ENCODE results near the gene SKAP1. TPM values are rescaled to one million over a fixed set of nuclear protein-coding genes. Genes with fewer than 3 reads are reported as not detected.

SKAP1 gene
- total and polyA plus RNA-seq, 4 donors, result 1.4 to 4.9 (median 2.5) TPM

DNA sequence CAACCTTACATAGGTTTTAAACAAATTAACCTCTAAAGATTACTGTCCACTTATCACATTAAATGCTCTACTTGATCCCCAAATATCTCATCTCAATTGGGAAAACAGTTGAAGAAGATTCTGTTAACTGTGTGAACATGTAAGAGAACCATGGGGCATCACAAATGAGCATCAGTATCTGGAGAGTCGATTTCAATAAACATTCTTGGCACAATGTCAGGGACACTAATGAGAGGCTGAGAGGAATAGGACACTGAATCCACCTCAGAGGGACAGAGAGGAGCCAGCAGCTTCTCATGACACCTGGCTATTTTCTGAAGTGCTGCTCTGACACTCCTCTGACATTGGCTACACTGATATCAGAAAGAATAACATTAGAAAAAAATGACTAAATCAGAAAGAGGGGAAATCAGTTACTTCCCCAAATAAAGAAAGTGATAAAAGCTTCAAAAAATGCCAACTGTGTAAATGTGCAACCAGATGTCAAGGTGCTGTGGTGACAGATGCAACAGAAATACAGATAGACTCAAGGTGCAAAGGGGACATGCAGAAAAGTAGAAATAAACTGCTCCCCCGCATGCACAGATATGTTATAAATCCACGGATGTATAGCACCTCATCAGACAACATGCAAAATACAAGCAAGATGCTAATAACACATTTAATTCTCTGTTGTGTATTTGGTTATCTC, 255.0 kb downstream of the SKAP1 start:
- Histone ChIP-seq H3K27me3 (ENCODE audit: control insufficient read depth in 3 of 3, insufficient read depth in 3 of 3, low read length in 2 of 3) (peaks cover 0 to 7% (median 0%) of the 10 kb centered on the region in 3 donors), H3K9ac (ENCODE audit: insufficient read depth in 1 of 2, low read length in 2 of 2) (no peak overlapping the region), H3K27ac (ENCODE audit: low read depth in 1 of 2, low read length in 1 of 2) (no peak overlapping the region), H3K9me3 (ENCODE audit: control insufficient read depth in 4 of 4, insufficient read depth in 3 of 4, low read length in 3 of 4) (peaks cover 0 to 2% (median 0%) of the 10 kb centered on the region in 4 donors), H3K4me3 (no peak overlapping the region), H3K36me3 (ENCODE audit: control insufficient read depth in 4 of 4, insufficient read depth in 4 of 4, low read length in 4 of 4) (peaks cover 0 to 2% (median 0%) of the 10 kb centered on the region in 4 donors), H3K4me1 (ENCODE audit: control insufficient read depth in 5 of 5, insufficient read depth in 5 of 5, low read length in 5 of 5) (no peaks in the 10 kb centered on the region)
- ATAC-seq (ENCODE audit: insufficient read depth, low FRiP score) (no peak), DNase-seq (no peak)
- WGBS, 2 donors, result 71 to 75% methylated on average over 3 of the region's 3 CpGs
- TF ChIP-seq, protein P1, sequence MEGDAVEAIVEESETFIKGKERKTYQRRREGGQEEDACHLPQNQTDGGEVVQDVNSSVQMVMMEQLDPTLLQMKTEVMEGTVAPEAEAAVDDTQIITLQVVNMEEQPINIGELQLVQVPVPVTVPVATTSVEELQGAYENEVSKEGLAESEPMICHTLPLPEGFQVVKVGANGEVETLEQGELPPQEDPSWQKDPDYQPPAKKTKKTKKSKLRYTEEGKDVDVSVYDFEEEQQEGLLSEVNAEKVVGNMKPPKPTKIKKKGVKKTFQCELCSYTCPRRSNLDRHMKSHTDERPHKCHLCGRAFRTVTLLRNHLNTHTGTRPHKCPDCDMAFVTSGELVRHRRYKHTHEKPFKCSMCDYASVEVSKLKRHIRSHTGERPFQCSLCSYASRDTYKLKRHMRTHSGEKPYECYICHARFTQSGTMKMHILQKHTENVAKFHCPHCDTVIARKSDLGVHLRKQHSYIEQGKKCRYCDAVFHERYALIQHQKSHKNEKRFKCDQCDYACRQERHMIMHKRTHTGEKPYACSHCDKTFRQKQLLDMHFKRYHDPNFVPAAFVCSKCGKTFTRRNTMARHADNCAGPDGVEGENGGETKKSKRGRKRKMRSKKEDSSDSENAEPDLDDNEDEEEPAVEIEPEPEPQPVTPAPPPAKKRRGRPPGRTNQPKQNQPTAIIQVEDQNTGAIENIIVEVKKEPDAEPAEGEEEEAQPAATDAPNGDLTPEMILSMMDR (IDR thresholded peaks at IDR 0.05; ENCODE audit: control extremely low read depth, extremely low read depth), result no peak

DNA sequence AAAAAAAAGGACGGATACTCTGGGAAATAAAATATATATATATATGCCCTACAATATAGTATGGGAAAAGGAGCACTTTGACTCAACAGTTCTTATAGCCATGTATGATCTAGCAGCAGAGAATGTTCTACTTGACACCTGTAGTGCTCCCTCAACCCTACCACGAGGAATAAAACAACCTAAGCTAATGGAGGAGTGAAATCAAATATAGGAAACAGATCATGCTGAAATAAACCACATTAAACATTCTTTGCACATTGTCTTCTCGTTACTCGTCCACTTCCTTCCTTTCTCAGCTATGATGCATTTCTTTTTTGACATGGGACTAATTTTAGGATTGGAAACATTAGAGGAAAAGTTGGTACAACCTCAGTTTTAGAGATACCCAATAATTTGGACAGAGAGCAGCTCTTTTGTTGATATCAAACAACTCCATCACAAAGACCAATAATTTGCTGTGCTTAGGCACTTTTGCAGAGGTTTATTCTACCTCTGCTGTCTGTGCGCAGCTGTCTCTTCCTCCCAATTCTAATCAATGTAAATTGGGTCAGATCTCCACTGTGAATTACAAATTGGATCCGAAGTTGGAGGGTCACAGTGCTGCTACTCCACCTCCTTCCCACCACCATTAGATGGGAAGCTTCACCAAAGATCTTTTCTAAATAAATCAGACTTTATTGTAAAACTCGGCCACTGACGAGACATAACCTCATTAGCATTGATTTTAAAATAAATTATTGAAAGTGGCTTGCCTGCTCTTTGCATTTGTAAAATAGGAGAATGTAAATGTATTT, 256.6 kb downstream of the SKAP1 start:
- H3K9me3 ChIP-seq (ENCODE audit: control insufficient read depth in 4 of 4, insufficient read depth in 3 of 4, low read length in 3 of 4), result peaks cover 0 to 2% (median 0%) of the 10 kb centered on the region in 4 donors
- H3K36me3 ChIP-seq (ENCODE audit: control insufficient read depth in 4 of 4, insufficient read depth in 4 of 4, low read length in 4 of 4), result peaks cover 0 to 2% (median 0%) of the 10 kb centered on the region in 4 donors
- no peak overlapping the region for H3K4me3 ChIP-seq
- WGBS, 2 donors, result 67 to 75% methylated on average over 8 of the region's 8 CpGs
- no peak overlapping the region for H3K27ac ChIP-seq (ENCODE audit: low read depth in 1 of 2, low read length in 1 of 2)
- H3K4me1 ChIP-seq (ENCODE audit: control insufficient read depth in 5 of 5, insufficient read depth in 5 of 5, low read length in 5 of 5), result no peaks in the 10 kb centered on the region
- TF ChIP-seq, protein P1 (IDR thresholded peaks at IDR 0.05; ENCODE audit: control extremely low read depth, extremely low read depth), result no peak
- no peak overlapping the region for H3K9ac ChIP-seq (ENCODE audit: insufficient read depth in 1 of 2, low read length in 2 of 2)
- ATAC-seq (ENCODE audit: insufficient read depth, low FRiP score) (no peak), DNase-seq (no peak)
- peaks cover 0 to 16% (median 0%) of the 10 kb centered on the region in 3 donors for H3K27me3 ChIP-seq (ENCODE audit: control insufficient read depth in 3 of 3, insufficient read depth in 3 of 3, low read length in 2 of 3)

DNA sequence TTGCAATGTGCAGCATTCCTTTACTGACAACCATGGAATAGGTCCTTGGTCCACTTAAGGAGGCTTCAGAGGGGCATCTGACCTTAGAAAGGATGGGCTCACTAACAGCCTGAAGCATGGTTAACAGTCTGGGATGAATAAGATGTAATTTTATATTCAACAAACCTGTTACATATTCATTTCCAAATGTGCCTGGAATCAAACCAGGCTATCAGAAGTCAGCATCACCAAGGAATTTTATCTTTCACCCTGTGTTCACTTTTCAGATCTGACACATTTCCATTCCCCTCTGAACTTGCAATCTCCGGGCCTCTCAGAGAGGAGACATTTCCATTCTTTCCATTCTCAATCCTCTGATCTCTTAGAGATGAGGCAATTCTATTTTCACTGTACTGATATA, 260.1 kb downstream of the SKAP1 start:
- TF ChIP-seq, protein P1 (IDR thresholded peaks at IDR 0.05; ENCODE audit: control extremely low read depth, extremely low read depth), result no peak
- no peak for ATAC-seq (ENCODE audit: insufficient read depth, low FRiP score)
- no peaks in the 10 kb centered on the region for H3K36me3 ChIP-seq (ENCODE audit: control insufficient read depth in 4 of 4, insufficient read depth in 4 of 4, low read length in 4 of 4)
- 77 to 83% methylated on average over 1 of the region's 1 CpG for WGBS, 2 donors
- peaks cover 0 to 25% (median 2%) of the 10 kb centered on the region in 3 donors for H3K27me3 ChIP-seq (ENCODE audit: control insufficient read depth in 3 of 3, insufficient read depth in 3 of 3, low read length in 2 of 3)
- no peak overlapping the region for H3K4me3 ChIP-seq
- H3K4me1 ChIP-seq (ENCODE audit: control insufficient read depth in 5 of 5, insufficient read depth in 5 of 5, low read length in 5 of 5), result no peaks in the 10 kb centered on the region
- H3K9me3 ChIP-seq (ENCODE audit: control insufficient read depth in 4 of 4, insufficient read depth in 3 of 4, low read length in 3 of 4), result no peaks in the 10 kb centered on the region
- no peak overlapping the region for H3K9ac ChIP-seq (ENCODE audit: insufficient read depth in 1 of 2, low read length in 2 of 2)
- DNase-seq, result no peak
- no peak overlapping the region for H3K27ac ChIP-seq (ENCODE audit: low read depth in 1 of 2, low read length in 1 of 2)
